Sigmoid colon (tissue), 7 donors: ENCODE results near the gene TFCP2. TPM values are rescaled to one million over a fixed set of nuclear protein-coding genes. Genes with fewer than 3 reads are reported as not detected.

Experiments
- DNase-seq: peaks from one replicate; pipeline ENCODE4 v3.0.0-alpha.2; 2019
- H3K27ac ChIP-seq, 4 donors: fragments of 200-600 bp; sonication (generic); one replicate each; pipeline ENCODE4 v1.5.1; 2016 to 2019; ENCODE audit warnings: mild to moderate bottlenecking in 1 of 4
- H3K27me3 ChIP-seq, 3 donors: fragments of 200-600 bp; sonication (generic); one replicate each; pipeline ENCODE4 v1.5.1; 2019; ENCODE audit warnings: mild to moderate bottlenecking in 1 of 3
- H3K36me3 ChIP-seq, 4 donors: fragments of 200-600 bp; sonication (generic); one replicate each; pipeline ENCODE4 v1.5.1; 2016 to 2019
- H3K4me1 ChIP-seq, 4 donors: fragments of 200-600 bp; sonication (generic); one replicate each; pipeline ENCODE4 v1.5.1; 2017 to 2019
- H3K4me3 ChIP-seq, 4 donors: fragments of 200-600 bp; sonication (generic); one replicate each; pipeline ENCODE4 v1.5.1; 2017 to 2019; ENCODE audit warnings: mild to moderate bottlenecking in 2 of 4, moderate library complexity in 1 of 4
- H3K9me3 ChIP-seq, 4 donors: fragments of 200-600 bp in 3 of 4; sonication (generic) in 3 of 4; one replicate each; pipeline versions ENCODE4 v1.5.1 to v1.6.1; 2013 to 2019
- CTCF ChIP-seq, 4 experiments: fragments of 450-650 bp in 3 of 4; fragments of 200-600 bp in 1 of 4; IDR thresholded peaks; one replicate each; pipeline ENCODE4 v1.5.1; 2016 to 2019; ENCODE audit warnings: antibody characterized with exemption in 4 of 4, mild to moderate bottlenecking in 3 of 4, moderate library complexity in 2 of 4
- EP300 ChIP-seq, 4 donors: sonication (generic); formaldehyde crosslinking; IDR thresholded peaks; one replicate each; pipeline ENCODE4 v1.6.1; 2017; ENCODE audit warnings: antibody characterized with exemption in 4 of 4
- POLR2A ChIP-seq, 2 donors: fragments of 450-650 bp; IDR thresholded peaks; one replicate each; pipeline ENCODE4 v1.6.1; 2016; ENCODE audit warnings: antibody characterized with exemption in 2 of 2, mild to moderate bottlenecking in 2 of 2, moderate library complexity in 2 of 2
- POLR2AphosphoS5 ChIP-seq, 4 donors: sonication (generic); formaldehyde crosslinking; IDR thresholded peaks; one replicate each; pipeline ENCODE4 v1.6.1; 2017; ENCODE audit warnings: antibody characterized with exemption in 4 of 4
- WGBS, 2 donors: extraction: QIAGEN DNeasy Blood & Tissue Kit; methylation state at CpG; one replicate each; pipeline ENCODE4 v1.1.7; 2013; 5-methylcytosine and 5-hydroxymethylcytosine counted together
- intact Hi-C: fragments of 100-400 bp; cut with DNase I; formaldehyde crosslinking; loops from one replicate; pipeline ENCODE4 v1.15.1; 2023
- polyA plus RNA-seq, 3 donors: library from polyadenylated mRNA; stranded (reverse); fragments of 200-250 nt; gene quantifications; one replicate each; pipeline ENCODE4 v1.2.3, GENCODE V29; 2013
- total RNA-seq, 4 donors: library from RNA; depleted of rRNA; stranded (reverse); fragments of >200 nt; gene quantifications; one replicate each; pipeline ENCODE4 v1.1.0, GENCODE V29; 2016
- donor health status: healthy with polysubstance abuse.
- donor health status: Bipolar disorder and iron deficiency.
- donor health status: healthy.

Gene TFCP2
- total and polyA plus RNA-seq, 7 donors, result 10.4 to 18.1 (median 12.7) TPM

GRCh38 chr12:51067229-51067628 is 105.7 kb downstream of the TFCP2 start:
- TF ChIP-seq CTCF (IDR thresholded peaks at IDR 0.05) (no peak), POLR2A (IDR thresholded peaks at IDR 0.05) (no peak), POLR2AphosphoS5 (IDR thresholded peaks at IDR 0.05) (no peak), EP300 (IDR thresholded peaks at IDR 0.05) (no peak)
- no peak overlapping the region for H3K4me3 ChIP-seq
- H3K27ac ChIP-seq, result no peak overlapping the region
- H3K9me3 ChIP-seq, result no peaks in the 10 kb centered on the region
- H3K4me1 ChIP-seq, result peaks cover 0 to 9% (median 0%) of the 10 kb centered on the region in 4 donors
- intact Hi-C loops, result no loop called here
- no peaks in the 10 kb centered on the region for H3K27me3 ChIP-seq
- peaks cover 34 to 99% (median 52%) of the 10 kb centered on the region in 4 donors for H3K36me3 ChIP-seq
- WGBS, 2 donors, result 91 to 94% methylated on average over 4 of the region's 4 CpGs
- no peak for DNase-seq

GRCh38 chr12:51065530-51065929 is 107.4 kb downstream of the TFCP2 start:
- Histone ChIP-seq H3K9me3 (no peaks in the 10 kb centered on the region), H3K4me3 (no peak overlapping the region), H3K36me3 (peaks cover 34 to 99% (median 48%) of the 10 kb centered on the region in 4 donors), H3K27ac (no peak overlapping the region), H3K27me3 (no peaks in the 10 kb centered on the region), H3K4me1 (no peaks in the 10 kb centered on the region)
- no peak for DNase-seq
- WGBS, 2 donors, result 94 to 98% methylated on average over 5 of the region's 5 CpGs
- intact Hi-C loops, result no loop called here
- TF ChIP-seq EP300 (IDR thresholded peaks at IDR 0.05), result no peak
- no peak for TF ChIP-seq POLR2A (IDR thresholded peaks at IDR 0.05)
- no peak for TF ChIP-seq CTCF (IDR thresholded peaks at IDR 0.05)

- H3K36me3 ChIP-seq, result peaks cover 40 to 100% (median 64%) of the 10 kb centered on the region in 4 donors
These were observed 110.1 kb downstream of the TFCP2 start for GRCh38 chr12:51062631-51063397.

GRCh38 chr12:51059086-51059485 is 113.8 kb downstream of the TFCP2 start:
- no peak for DNase-seq
- H3K27ac ChIP-seq, result no peak overlapping the region
- intact Hi-C loops, result no loop called here
- H3K36me3 ChIP-seq, result peaks cover 32 to 99% (median 64%) of the 10 kb centered on the region in 4 donors
- no peaks in the 10 kb centered on the region for H3K4me1 ChIP-seq
- no peaks in the 10 kb centered on the region for H3K9me3 ChIP-seq
- no peak overlapping the region for H3K4me3 ChIP-seq
- no peaks in the 10 kb centered on the region for H3K27me3 ChIP-seq
- WGBS, 2 donors, result 84 to 87% methylated on average over 7 of the region's 7 CpGs
- TF ChIP-seq CTCF (IDR thresholded peaks at IDR 0.05) (no peak), POLR2A (IDR thresholded peaks at IDR 0.05) (no peak), POLR2AphosphoS5 (IDR thresholded peaks at IDR 0.05) (no peak), EP300 (IDR thresholded peaks at IDR 0.05) (no peak)

More at GRCh38 chr12:51062631-51063397, 110.1 kb downstream of the TFCP2 start:
- Histone ChIP-seq H3K4me1 (no peaks in the 10 kb centered on the region), H3K27me3 (no peaks in the 10 kb centered on the region), H3K4me3 (no peak overlapping the region), H3K27ac (no peak overlapping the region), H3K9me3 (no peaks in the 10 kb centered on the region)
- DNase-seq, result no peak
- TF ChIP-seq CTCF (IDR thresholded peaks at IDR 0.05), result no peak
- no peak for TF ChIP-seq POLR2AphosphoS5 (IDR thresholded peaks at IDR 0.05)
- no peak for TF ChIP-seq POLR2A (IDR thresholded peaks at IDR 0.05)
- no peak for TF ChIP-seq EP300 (IDR thresholded peaks at IDR 0.05)
- intact Hi-C loops, result no loop called here
- WGBS, 2 donors, result 78 to 85% methylated on average over 9 of the region's 9 CpGs
